HEK293 (cell line): ENCODE measurements around the gene COL19A1.

ENCODE experiments used
- CTCF ChIA-PET: fragments of 350-600 bp; formaldehyde crosslinking; extraction: SDS; loops from one replicate; lab custom pipeline; 2021; ENCODE audit warnings: antibody characterized with exemption; lab: Yijun Ruan, JAX
- POLR2A ChIA-PET: fragments of 300-600 bp; formaldehyde crosslinking; extraction: SDS; loops from one replicate; lab custom pipeline; 2020; ENCODE audit warnings: antibody characterized with exemption, inconsistent platforms; lab: Yijun Ruan, JAX
- H3K27ac ChIP-seq: fragments of 200-500 bp; sonication (Bioruptor generic); 2 replicates; pipeline ENCODE4 v1.5.1; 2014; ENCODE audit warnings: low read depth, low read length, control low read depth, inconsistent platforms; ENCODE audit errors: extremely low read depth
- H3K36me3 ChIP-seq, 2 experiments: fragments of 200-500 bp in 1 of 2; sonication (Bioruptor generic) in 1 of 2; 1 replicate in 1 of 2; 2 replicates in 1 of 2; pipeline ENCODE4 v1.5.1; 2014 to 2017; ENCODE audit warnings: inconsistent platforms in 2 of 2, low read length in 2 of 2; ENCODE audit not compliant: control insufficient read depth in 2 of 2, insufficient read depth in 1 of 2
- H3K4me1 ChIP-seq: fragments of 200-500 bp; sonication (Bioruptor generic); 2 replicates; pipeline ENCODE4 v1.5.1; 2014; ENCODE audit warnings: mild to moderate bottlenecking, low read length, inconsistent platforms; ENCODE audit not compliant: control insufficient read depth, insufficient read depth
- H3K4me3 ChIP-seq: 2 replicates; pipeline ENCODE4 v1.5.1; 2011; ENCODE audit warnings: low read depth, mild to moderate bottlenecking, control low read depth, low read length, moderate library complexity
- H3K9me3 ChIP-seq: fragments of 200-500 bp; sonication (Bioruptor generic); 2 replicates; pipeline ENCODE4 v1.5.1; 2014; ENCODE audit warnings: low read depth, low read length, inconsistent platforms; ENCODE audit not compliant: control insufficient read depth, insufficient read depth
- BCL11B ChIP-seq: fragments of 450-650 bp; formaldehyde crosslinking; IDR thresholded peaks from 2 replicates; pipeline ENCODE4 v1.5.1; 2016; ENCODE audit warnings: low read depth, missing biosample characterization, missing genetic modification characterization
- FEZF1 ChIP-seq: fragments of 450-650 bp; formaldehyde crosslinking; IDR thresholded peaks from 2 replicates; pipeline ENCODE4 v1.5.1; 2016; ENCODE audit warnings: missing biosample characterization, missing genetic modification characterization
- IKZF3 ChIP-seq: fragments of 450-650 bp; IDR thresholded peaks from 2 replicates; pipeline ENCODE4 v1.5.0; 2018; ENCODE audit warnings: missing biosample characterization, mild to moderate bottlenecking, missing genetic modification characterization, moderate library complexity
- MZF1 ChIP-seq: fragments of 450-650 bp; formaldehyde crosslinking; IDR thresholded peaks from 2 replicates; pipeline ENCODE4 v1.5.1; 2017; ENCODE audit warnings: missing biosample characterization, missing genetic modification characterization, borderline replicate concordance
- OSR2 ChIP-seq: fragments of 450-650 bp; formaldehyde crosslinking; IDR thresholded peaks from 2 replicates; pipeline ENCODE4 v1.5.1; 2016; ENCODE audit warnings: missing biosample characterization, missing genetic modification characterization
- SETDB1 ChIP-seq: IDR thresholded peaks from one replicate; pipeline ENCODE4 v1.6.1; 2017; ENCODE audit warnings: mild to moderate bottlenecking, low read length, moderate library complexity, mixed read lengths; ENCODE audit not compliant: insufficient read length
- TRIM28 ChIP-seq: IDR thresholded peaks from 2 replicates; pipeline ENCODE4 v1.6.1; 2011; ENCODE audit warnings: low read length, control low read depth, borderline replicate concordance
- YY1 ChIP-seq: fragments of 450-650 bp; formaldehyde crosslinking; IDR thresholded peaks from 2 replicates; pipeline ENCODE4 v1.5.1; 2018; ENCODE audit warnings: missing biosample characterization, missing genetic modification characterization
- YY2 ChIP-seq: fragments of 450-650 bp; formaldehyde crosslinking; IDR thresholded peaks from 2 replicates; pipeline ENCODE4 v1.5.1; 2016; ENCODE audit warnings: missing biosample characterization, missing genetic modification characterization
- ZBTB21 ChIP-seq: fragments of 450-650 bp; formaldehyde crosslinking; IDR thresholded peaks from 2 replicates; pipeline ENCODE4 v1.5.1; 2017; ENCODE audit warnings: missing biosample characterization, missing genetic modification characterization
- ZBTB8A ChIP-seq: fragments of 450-650 bp; formaldehyde crosslinking; IDR thresholded peaks from 2 replicates; pipeline ENCODE4 v1.5.1; 2016; ENCODE audit warnings: missing biosample characterization, missing genetic modification characterization
- ZFHX2 ChIP-seq: fragments of 450-650 bp; formaldehyde crosslinking; conservative IDR thresholded peaks from 2 replicates; pipeline ENCODE4 v1.5.1; 2016; ENCODE audit warnings: missing biosample characterization, missing genetic modification characterization
- ZFP3 ChIP-seq: fragments of 450-650 bp; formaldehyde crosslinking; IDR thresholded peaks from 2 replicates; pipeline ENCODE4 v1.5.1; 2016; ENCODE audit warnings: low read depth, missing biosample characterization, missing genetic modification characterization
- ZNF146 ChIP-seq: fragments of 450-650 bp; formaldehyde crosslinking; IDR thresholded peaks from 2 replicates; pipeline ENCODE4 v1.5.1; 2016; ENCODE audit warnings: missing biosample characterization, missing genetic modification characterization
- ZNF175 ChIP-seq: fragments of 450-650 bp; formaldehyde crosslinking; IDR thresholded peaks from 2 replicates; pipeline ENCODE4 v1.5.1; 2016; ENCODE audit warnings: missing biosample characterization, missing genetic modification characterization
- ZNF184 ChIP-seq: fragments of 450-650 bp; IDR thresholded peaks from 2 replicates; pipeline ENCODE4 v1.5.1; 2018; ENCODE audit warnings: missing biosample characterization, mild to moderate bottlenecking, missing genetic modification characterization
- ZNF266 ChIP-seq: fragments of 450-650 bp; formaldehyde crosslinking; IDR thresholded peaks from 2 replicates; pipeline ENCODE4 v1.5.1; 2016; ENCODE audit warnings: missing biosample characterization, missing genetic modification characterization, low read depth
- ZNF510 ChIP-seq: fragments of 450-650 bp; formaldehyde crosslinking; IDR thresholded peaks from 2 replicates; pipeline ENCODE4 v1.5.1; 2018; ENCODE audit warnings: mild to moderate bottlenecking, missing genetic modification characterization, missing biosample characterization; ENCODE audit not compliant: insufficient replicate concordance
- ZNF521 ChIP-seq: fragments of 450-650 bp; formaldehyde crosslinking; IDR thresholded peaks from 2 replicates; pipeline ENCODE4 v1.5.1; 2017; ENCODE audit warnings: missing biosample characterization, mild to moderate bottlenecking, missing genetic modification characterization
- ZNF626 ChIP-seq: fragments of 450-650 bp; sonication (Bioruptor Pico); formaldehyde crosslinking; IDR thresholded peaks from 2 replicates; pipeline ENCODE4 v1.5.1; 2018; ENCODE audit warnings: missing biosample characterization, missing genetic modification characterization, inconsistent platforms
- ZNF677 ChIP-seq: fragments of 450-650 bp; IDR thresholded peaks from 2 replicates; pipeline ENCODE4 v1.5.0; 2018; ENCODE audit warnings: missing biosample characterization, mild to moderate bottlenecking, missing genetic modification characterization, moderate library complexity
- ZNF76 ChIP-seq: fragments of 450-650 bp; formaldehyde crosslinking; IDR thresholded peaks from 2 replicates; pipeline ENCODE4; 2016; ENCODE audit warnings: low read depth, missing biosample characterization, missing genetic modification characterization, borderline replicate concordance
- ZNF776 ChIP-seq: fragments of 450-650 bp; formaldehyde crosslinking; IDR thresholded peaks from 2 replicates; pipeline ENCODE4 v1.5.0; 2017; ENCODE audit warnings: missing biosample characterization, missing genetic modification characterization, borderline replicate concordance
- ZNF830 ChIP-seq: fragments of 450-650 bp; IDR thresholded peaks from 2 replicates; pipeline ENCODE4 v1.5.0; 2018; ENCODE audit warnings: missing biosample characterization, missing genetic modification characterization, low read depth, mild to moderate bottlenecking, moderate library complexity
- ZNF843 ChIP-seq: fragments of 450-650 bp; formaldehyde crosslinking; IDR thresholded peaks from 2 replicates; pipeline ENCODE4 v1.5.1; 2016; ENCODE audit warnings: missing biosample characterization, missing genetic modification characterization
- TF ChIP-seq, protein P1 (sequence below): fragments of 450-650 bp; formaldehyde crosslinking; IDR thresholded peaks from 2 replicates; pipeline ENCODE4 v1.5.1; 2016; ENCODE audit warnings: missing biosample characterization, missing genetic modification characterization, borderline replicate concordance
- TF ChIP-seq, protein P2 (sequence below): fragments of 450-650 bp; formaldehyde crosslinking; IDR thresholded peaks from 2 replicates; pipeline ENCODE4 v1.5.1; 2016; ENCODE audit warnings: missing biosample characterization, missing genetic modification characterization
- TF ChIP-seq, protein P3 (sequence below): fragments of 450-650 bp; formaldehyde crosslinking; IDR thresholded peaks from 2 replicates; pipeline ENCODE4 v1.5.1; 2016; ENCODE audit warnings: missing biosample characterization, missing genetic modification characterization
- TF ChIP-seq, protein P4 (sequence below): fragments of 450-650 bp; formaldehyde crosslinking; IDR thresholded peaks from 2 replicates; pipeline ENCODE4 v1.5.1; 2016; ENCODE audit warnings: missing biosample characterization, missing genetic modification characterization
- TF ChIP-seq, protein P5 (sequence below): fragments of 450-650 bp; formaldehyde crosslinking; IDR thresholded peaks from 2 replicates; pipeline ENCODE4 v1.5.1; 2017; ENCODE audit warnings: missing biosample characterization, mild to moderate bottlenecking, missing genetic modification characterization, moderate library complexity

Gene COL19A1

DNA sequence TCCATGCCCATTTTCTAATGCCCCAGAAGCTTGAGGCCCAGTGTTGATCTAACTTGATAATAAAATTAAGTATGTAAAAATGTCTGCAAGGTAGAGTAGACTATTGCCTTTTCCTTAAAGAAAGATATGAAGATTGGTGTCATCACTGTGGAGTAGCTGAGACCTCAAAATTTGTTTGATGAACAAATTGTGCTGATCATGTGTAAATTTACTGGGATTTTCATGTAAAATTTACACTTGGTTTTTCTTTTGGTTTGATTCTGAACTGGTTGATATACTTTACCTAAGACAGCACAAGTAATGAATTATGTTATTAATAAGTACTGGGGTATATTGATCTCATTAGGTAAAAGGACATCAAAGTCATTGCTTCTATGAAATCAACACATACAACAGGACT, 207.3 kb downstream of the COL19A1 start:
- ChIA-PET POLR2A (no interaction called here), CTCF (interaction anchor here (0.6 to 1.0 kb wide), 2 partner anchors 34 to 299 kb away, joined by 3 read pairs; no protein-coding TSS in a partner anchor)
- no peaks in the 10 kb centered on the region for H3K9me3 ChIP-seq
- H3K4me1 ChIP-seq: no peaks in the 10 kb centered on the region
- no peak overlapping the region for H3K4me3 ChIP-seq
- H3K36me3 ChIP-seq: no peaks in the 10 kb centered on the region
- no peak for TF ChIP-seq ZNF510 (tag by site-specific recombination)
- TF ChIP-seq ZNF521 (tag by site-specific recombination): no peak
- TF ChIP-seq, protein P1, sequence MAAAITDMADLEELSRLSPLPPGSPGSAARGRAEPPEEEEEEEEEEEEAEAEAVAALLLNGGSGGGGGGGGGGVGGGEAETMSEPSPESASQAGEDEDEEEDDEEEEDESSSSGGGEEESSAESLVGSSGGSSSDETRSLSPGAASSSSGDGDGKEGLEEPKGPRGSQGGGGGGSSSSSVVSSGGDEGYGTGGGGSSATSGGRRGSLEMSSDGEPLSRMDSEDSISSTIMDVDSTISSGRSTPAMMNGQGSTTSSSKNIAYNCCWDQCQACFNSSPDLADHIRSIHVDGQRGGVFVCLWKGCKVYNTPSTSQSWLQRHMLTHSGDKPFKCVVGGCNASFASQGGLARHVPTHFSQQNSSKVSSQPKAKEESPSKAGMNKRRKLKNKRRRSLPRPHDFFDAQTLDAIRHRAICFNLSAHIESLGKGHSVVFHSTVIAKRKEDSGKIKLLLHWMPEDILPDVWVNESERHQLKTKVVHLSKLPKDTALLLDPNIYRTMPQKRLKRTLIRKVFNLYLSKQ: no peak
- no peak for TF ChIP-seq ZBTB8A (tag by site-specific recombination)
- no peak for TF ChIP-seq ZNF76 (tag by site-specific recombination)
- TF ChIP-seq, protein P2, sequence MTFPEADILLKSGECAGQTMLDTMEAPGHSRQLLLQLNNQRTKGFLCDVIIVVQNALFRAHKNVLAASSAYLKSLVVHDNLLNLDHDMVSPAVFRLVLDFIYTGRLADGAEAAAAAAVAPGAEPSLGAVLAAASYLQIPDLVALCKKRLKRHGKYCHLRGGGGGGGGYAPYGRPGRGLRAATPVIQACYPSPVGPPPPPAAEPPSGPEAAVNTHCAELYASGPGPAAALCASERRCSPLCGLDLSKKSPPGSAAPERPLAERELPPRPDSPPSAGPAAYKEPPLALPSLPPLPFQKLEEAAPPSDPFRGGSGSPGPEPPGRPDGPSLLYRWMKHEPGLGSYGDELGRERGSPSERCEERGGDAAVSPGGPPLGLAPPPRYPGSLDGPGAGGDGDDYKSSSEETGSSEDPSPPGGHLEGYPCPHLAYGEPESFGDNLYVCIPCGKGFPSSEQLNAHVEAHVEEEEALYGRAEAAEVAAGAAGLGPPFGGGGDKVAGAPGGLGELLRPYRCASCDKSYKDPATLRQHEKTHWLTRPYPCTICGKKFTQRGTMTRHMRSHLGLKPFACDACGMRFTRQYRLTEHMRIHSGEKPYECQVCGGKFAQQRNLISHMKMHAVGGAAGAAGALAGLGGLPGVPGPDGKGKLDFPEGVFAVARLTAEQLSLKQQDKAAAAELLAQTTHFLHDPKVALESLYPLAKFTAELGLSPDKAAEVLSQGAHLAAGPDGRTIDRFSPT: no peak
- no peak for TF ChIP-seq YY1
- no peak for TF ChIP-seq ZNF776 (tag by site-specific recombination)
- no peak for TF ChIP-seq ZBTB21 (tag by site-specific recombination)
- TF ChIP-seq ZNF184 (tag by site-specific recombination): no peak
- TF ChIP-seq ZNF146 (tag by site-specific recombination): no peak
- TF ChIP-seq ZFP3: no peak
- no peak for TF ChIP-seq ZNF266 (tag by site-specific recombination)
- no peak for TF ChIP-seq ZNF677 (tag by site-specific recombination)
- TF ChIP-seq SETDB1: no peak
- TF ChIP-seq IKZF3: no peak
- H3K27ac ChIP-seq: no peak overlapping the region

DNA sequence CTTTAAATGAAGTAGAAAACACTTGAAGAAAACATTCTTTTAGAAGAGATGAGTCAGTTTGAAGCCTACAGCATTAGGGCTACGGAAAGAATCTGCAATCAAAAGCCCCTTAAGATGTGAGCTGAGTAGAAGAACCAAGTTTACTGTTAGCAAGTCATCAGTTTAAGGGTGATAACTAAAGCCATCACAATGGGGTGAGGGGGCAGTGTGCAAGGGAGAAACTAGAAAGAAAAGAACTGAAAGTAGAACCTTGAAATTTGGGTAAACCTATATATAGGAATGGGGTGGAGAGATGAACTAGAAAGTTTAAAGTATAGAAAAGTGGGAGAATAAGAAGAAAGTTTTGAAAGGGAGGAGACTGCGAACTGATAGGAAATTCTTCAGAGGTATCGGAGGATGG, 212.9 kb downstream of the COL19A1 start:
- CTCF ChIA-PET: interaction anchor here (0.7 kb wide), 1 partner anchor 146 kb away, joined by 3 read pairs; no protein-coding TSS in a partner anchor
- peaks cover 10% of the 10 kb centered on the region for H3K4me1 ChIP-seq
- H3K36me3 ChIP-seq: no peaks in the 10 kb centered on the region
- no peaks in the 10 kb centered on the region for H3K9me3 ChIP-seq
- H3K27ac ChIP-seq: no peak overlapping the region
- H3K4me3 ChIP-seq: no peak overlapping the region
- POLR2A ChIA-PET: no interaction called here
- TF ChIP-seq ZNF626: no peak
- TF ChIP-seq YY2 (tag by site-specific recombination): no peak
- TF ChIP-seq FEZF1: no peak
- TF ChIP-seq, protein P3, sequence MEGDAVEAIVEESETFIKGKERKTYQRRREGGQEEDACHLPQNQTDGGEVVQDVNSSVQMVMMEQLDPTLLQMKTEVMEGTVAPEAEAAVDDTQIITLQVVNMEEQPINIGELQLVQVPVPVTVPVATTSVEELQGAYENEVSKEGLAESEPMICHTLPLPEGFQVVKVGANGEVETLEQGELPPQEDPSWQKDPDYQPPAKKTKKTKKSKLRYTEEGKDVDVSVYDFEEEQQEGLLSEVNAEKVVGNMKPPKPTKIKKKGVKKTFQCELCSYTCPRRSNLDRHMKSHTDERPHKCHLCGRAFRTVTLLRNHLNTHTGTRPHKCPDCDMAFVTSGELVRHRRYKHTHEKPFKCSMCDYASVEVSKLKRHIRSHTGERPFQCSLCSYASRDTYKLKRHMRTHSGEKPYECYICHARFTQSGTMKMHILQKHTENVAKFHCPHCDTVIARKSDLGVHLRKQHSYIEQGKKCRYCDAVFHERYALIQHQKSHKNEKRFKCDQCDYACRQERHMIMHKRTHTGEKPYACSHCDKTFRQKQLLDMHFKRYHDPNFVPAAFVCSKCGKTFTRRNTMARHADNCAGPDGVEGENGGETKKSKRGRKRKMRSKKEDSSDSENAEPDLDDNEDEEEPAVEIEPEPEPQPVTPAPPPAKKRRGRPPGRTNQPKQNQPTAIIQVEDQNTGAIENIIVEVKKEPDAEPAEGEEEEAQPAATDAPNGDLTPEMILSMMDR (tag by site-specific recombination): no peak
- no peak for TF ChIP-seq ZNF175 (tag by site-specific recombination)
- TF ChIP-seq, protein P4, sequence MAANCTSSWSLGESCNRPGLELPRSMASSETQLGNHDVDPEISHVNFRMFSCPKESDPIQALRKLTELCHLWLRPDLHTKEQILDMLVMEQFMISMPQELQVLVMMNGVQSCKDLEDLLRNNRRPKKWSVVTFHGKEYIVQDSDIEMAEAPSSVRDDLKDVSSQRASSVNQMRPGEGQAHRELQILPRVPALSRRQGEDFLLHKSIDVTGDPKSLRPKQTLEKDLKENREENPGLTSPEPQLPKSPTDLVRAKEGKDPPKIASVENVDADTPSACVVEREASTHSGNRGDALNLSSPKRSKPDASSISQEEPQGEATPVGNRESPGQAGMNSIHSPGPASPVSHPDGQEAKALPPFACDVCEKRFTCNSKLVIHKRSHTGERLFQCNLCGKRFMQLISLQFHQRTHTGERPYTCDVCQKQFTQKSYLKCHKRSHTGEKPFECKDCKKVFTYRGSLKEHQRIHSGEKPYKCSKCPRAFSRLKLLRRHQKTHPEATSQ (tag by site-specific recombination): no peak
- no peak for TF ChIP-seq ZNF830 (tag by site-specific recombination)
- TF ChIP-seq BCL11B (tag by site-specific recombination): no peak
- TF ChIP-seq TRIM28: no peak
- TF ChIP-seq ZFHX2 (tag by site-specific recombination): no peak
- no peak for TF ChIP-seq OSR2 (tag by site-specific recombination)
- no peak for TF ChIP-seq ZNF843 (tag by site-specific recombination)
- no peak for TF ChIP-seq MZF1 (tag by site-specific recombination)
- TF ChIP-seq, protein P5, sequence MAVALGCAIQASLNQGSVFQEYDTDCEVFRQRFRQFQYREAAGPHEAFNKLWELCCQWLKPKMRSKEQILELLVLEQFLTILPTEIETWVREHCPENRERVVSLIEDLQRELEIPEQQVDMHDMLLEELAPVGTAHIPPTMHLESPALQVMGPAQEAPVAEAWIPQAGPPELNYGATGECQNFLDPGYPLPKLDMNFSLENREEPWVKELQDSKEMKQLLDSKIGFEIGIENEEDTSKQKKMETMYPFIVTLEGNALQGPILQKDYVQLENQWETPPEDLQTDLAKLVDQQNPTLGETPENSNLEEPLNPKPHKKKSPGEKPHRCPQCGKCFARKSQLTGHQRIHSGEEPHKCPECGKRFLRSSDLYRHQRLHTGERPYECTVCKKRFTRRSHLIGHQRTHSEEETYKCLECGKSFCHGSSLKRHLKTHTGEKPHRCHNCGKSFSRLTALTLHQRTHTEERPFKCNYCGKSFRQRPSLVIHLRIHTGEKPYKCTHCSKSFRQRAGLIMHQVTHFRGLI: no peak
